HG03457 (cell line): ENCODE measurements around the gene GRB7.

Experiments used
- ATAC-seq: cut with Tn5 transposase; IDR thresholded peaks from one replicate; pipeline ENCODE4 v1.9.1; 2021; ENCODE audit warnings: moderate number of reproducible peaks; ENCODE audit not compliant: unreplicated experiment

GRB7 gene

DNA sequence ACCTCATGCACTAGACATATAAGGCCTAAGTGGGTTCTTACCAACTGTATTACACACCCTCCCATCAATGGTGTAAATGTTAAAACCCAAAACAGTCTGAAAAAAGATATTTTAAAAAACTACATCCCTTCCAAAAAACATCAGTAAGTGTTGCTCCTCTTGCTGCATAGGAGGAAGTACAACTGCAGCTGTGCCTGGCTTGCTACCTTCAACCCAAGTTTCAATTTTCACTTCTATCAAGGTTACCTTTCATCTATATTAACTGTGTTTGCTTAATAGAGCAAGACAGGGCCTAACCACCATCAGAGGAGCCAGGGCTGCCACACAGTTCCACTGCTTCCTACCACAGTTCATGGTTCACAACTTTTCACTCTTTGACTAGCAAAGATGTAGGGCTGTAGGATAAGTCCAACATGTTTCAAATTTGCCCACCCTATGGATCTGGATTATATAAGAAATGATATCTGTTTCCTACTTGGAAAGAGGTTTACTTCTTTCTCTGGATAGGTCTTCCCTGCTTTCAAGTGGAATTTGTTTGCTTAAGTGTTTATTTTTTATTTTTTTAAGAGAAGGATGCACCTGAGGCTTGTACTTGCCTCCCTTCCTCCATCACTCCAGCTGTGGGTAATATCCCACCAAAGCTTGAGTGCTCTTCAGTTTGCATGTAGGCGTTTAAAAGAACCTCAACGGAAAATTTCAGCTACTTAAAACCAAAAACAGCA, 56.7 kb downstream of the GRB7 start:
- ATAC-seq: no peak
